Brain pericyte (primary cell): ENCODE results near the gene RNF214.

Source experiments
- DNase-seq: peaks from one replicate; pipeline ENCODE4 v3.0.0-alpha.2; 2012; ENCODE audit warnings: low read depth, low spot score

Gene RNF214

GRCh38 chr11:117214404-117215110, 17.9 kb upstream of the RNF214 start:
- DNase-seq, result no peak

- DNase-seq, result no peak
These were observed 15.1 kb upstream of the RNF214 start for GRCh38 chr11:117217141-117218084.

- no peak for DNase-seq
These were observed 14.1 kb upstream of the RNF214 start for GRCh38 chr11:117218133-117218915.

DNA sequence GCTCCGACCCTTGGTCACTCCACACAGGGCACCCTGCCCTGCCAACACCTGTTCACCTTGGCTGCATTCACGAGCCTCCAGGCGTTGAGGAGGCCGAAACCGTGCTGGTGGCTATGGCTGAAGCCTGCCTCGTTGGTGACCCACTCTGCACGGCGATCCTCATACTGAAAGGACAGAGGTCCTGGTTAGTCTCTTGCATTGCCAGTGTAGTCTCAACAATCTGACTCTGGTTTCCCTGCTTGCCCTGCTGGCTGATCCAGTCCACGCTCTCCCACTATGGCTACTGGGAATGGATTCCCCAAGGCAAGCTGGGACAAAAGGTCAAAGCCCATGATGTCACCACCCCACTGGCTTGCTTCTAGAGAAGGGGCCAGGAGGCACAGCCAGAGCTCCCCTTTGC, 13.5 kb upstream of the RNF214 start:
- no peak for DNase-seq

GRCh38 chr11:117219455-117219854, 13.0 kb upstream of the RNF214 start:
- no peak for DNase-seq

- DNase-seq, result no peak
These were observed 12.5 kb upstream of the RNF214 start for GRCh38 chr11:117219995-117220394.

GRCh38 chr11:117220568-117220967, 11.9 kb upstream of the RNF214 start:
- no peak for DNase-seq

DNA sequence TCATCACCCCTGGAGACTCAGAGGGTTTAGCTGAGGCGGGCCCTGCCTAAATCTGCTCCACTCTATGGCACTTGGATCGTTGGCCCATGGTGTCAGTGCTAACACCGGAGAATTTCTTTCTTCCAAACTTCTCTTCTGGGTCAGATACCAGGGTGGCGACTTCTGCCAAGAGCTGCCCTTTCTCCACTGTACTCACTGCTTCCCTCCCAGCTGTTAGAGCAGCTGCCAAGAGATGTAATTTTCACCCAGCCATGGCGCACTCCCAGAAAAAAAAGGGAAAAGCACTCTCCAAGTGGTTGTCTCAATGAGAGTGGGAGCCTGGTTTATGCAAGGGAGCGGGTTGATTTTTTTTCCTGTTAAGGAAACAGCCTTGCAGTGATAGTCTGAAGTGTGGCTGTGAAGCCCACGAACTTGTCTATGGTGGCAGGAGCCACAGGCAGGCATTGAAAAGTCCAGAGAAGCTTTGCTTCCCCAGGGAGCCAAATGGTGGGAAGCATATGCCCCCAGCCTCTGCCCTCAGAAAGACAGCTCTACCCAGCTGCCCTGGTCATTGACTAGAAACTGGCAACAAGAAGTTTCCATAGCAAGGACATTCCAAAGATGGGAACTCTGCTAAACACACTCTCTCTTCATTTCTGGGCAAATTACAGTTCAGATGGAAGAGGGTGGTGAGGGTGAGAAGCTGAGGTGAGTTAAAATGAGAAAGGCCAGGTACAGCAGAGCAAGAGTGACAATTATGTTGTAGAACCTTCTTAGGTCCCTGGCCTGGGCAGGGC, 11.3 kb upstream of the RNF214 start:
- DNase-seq, result no peak

GRCh38 chr11:117221775-117222517, 10.5 kb upstream of the RNF214 start:
- DNase-seq, result peak; percentile 79

DNA sequence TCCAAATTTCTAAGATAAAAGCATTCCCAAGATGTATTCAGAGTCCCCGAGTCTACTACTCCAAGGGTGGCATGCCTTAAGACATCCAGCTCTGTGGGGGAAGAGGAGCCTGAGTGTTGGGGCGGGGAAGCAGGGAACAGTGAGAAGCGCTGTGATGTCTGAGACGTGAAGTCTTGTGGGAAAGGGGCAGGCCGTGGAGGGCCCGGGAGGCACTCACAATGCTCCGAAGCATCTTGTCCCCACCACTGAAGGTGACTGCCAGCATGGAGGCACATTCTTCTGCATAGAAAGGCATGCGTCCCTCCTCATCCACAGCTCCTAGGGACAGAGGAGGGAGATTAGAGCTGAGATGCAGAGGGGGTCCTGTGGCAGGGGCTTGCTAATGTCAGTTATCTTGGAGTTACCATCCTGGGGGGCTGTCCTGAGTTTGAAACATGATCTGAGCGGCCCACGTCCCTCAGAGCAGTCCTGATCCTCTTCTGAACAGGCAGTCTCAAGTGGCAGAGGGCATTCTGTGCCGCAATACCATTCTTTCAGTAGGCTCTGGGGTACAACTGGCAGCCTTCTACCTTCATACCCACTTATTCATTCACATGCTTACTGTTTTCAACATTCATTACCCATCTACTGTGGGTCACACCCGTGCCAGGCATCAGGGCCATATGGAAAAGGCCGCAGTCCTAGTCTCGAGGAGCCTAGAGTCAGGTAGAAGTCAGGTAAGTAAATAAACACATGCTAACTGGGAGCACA, 9.3 kb upstream of the RNF214 start:
- DNase-seq, result no peak

DNA sequence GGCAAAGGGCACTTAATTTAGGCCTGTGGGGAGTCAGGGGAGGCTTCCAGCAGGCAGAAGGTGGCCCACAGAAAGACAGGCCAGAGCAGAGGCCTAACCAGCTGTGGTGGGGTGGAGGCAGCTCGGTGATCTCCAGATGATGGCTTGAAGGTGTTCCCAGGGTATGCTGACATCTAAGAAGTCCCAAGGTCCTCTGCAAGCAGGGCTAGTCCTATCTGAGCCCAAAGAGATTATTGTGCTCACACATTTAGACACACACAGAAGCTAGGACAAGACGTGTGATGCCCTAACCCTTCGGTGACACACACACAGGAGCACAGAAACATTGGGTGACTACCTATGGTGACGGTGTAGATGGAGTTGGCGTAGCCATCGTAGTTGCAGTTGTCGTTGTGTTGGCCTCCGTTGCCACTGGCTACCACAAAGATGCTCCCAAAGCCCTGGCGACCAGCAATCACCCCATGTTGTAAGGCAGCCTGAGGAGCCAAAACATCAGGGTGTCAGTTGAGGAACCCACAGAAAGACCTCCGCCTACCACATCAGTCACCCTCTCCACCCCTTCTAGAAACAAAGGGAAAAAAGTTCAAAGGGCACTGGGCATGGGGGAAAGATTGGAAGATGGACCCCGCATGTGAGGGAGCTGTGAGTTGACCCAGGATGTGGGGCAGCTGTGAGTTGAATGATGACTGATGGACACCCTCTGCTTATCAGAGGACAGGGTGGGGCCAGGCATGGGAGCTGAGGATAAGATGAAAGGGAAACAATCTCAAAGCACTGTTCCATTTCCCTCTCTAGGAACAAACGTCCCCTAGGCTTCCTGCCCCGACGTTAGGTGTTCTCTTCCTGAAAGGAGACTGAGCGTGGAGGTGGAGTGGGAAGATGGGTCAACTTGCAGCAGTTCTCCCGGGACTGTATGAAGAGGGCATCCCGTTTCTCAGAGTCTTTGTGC, 8.5 kb upstream of the RNF214 start:
- no peak for DNase-seq

DNA sequence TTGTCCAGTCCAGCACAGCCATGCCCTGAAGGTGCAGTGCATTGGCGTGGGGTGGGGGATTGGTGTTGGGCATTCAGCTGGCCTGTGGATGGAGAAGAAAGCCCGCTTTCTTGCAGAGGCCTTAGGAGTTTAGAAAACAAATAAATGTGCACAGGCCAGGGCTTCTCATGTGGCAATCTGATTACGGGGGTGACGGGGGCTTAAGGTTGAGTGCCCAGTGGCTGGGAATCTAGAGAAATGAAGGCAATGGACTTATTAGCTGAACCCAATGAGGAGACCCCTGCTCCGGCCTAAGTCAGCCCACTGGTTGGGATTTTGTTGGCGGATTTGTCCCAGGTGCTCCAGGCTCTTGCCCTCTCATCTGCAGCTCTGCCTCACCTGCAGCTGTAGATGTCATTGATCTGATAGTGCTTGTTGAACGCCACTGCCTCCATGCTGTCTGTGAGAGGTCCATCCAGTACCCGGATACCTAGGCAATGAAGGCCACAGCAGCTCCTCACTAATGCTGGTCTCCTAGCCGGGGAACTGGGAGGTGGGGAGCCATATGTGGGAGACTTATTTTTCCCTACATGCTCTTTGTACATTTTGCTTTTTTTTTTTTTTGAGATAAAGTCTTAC, 6.8 kb upstream of the RNF214 start:
- no peak for DNase-seq

- no peak for DNase-seq
These were observed 5.8 kb upstream of the RNF214 start for GRCh38 chr11:117226388-117227385.

DNA sequence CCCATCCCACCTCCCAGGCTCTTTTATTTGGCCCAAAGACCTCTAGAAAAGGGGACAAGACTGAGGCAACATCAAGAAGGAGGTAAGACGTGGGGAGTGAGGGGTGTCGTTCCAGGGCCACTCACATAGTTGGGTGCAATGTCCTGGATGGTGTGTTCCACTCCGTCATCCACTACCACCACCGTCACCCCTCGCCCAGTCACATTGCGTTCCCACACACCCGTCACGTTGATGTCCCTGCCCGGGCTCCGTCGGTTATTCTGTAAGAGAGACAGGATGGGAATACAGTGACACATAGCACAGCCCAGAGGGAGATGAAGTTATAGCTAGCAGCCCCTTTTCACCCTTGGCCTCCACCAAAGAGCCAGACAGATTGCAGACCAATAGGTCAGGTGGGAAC, 4.4 kb upstream of the RNF214 start:
- DNase-seq, result no peak

- no peak for DNase-seq
These were observed 3.1 kb upstream of the RNF214 start for GRCh38 chr11:117229411-117229810.

GRCh38 chr11:117229931-117230285, 2.6 kb upstream of the RNF214 start:
- no peak for DNase-seq

DNA sequence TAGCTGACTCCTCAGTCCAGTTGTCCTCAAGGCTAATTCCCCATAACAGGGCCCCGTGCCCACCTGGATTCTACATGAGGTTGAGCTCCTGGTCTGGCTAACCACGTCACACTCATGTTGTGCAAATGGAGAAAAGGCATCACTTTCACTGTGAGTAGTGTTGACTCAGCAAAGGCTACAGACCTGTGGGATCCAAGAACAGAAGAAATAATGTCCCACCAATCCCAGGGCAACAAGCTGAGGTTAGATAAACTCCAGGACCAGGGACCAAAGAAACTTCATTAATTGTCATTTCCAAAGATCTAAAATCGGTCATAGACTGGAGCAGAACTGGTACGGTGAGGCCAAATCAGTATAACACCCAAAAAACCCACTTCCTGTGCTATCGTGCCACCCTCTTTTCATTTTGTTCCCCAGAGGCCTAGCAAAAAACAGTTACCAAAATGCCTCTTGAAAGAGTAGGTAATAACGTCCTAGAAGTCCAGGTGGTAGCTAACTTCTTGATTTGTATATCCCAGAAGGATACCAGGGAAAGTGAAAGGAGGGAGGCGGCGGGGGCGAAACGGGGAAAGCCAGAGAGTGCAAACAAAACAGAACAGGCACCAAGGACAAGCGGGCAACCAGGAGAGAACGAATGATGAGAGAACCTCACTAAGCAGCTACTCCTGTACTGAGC, 2.0 kb upstream of the RNF214 start:
- DNase-seq, result no peak
